ENCODE data around the gene HDGFL2. TPM values are rescaled to one million over a fixed set of nuclear protein-coding genes. Genes with fewer than 3 reads are reported as not detected.

Gene HDGFL2
- total and polyA plus RNA-seq, 2 experiments from 2014 or later, result 123 to 186 TPM

- Histone ChIP-seq H3K9me3 (ENCODE audit: low read depth) (no peaks in the 10 kb centered on the region), H3K4me3 (no peak overlapping the region), H3K27ac (no peak overlapping the region), H3K4me1 (ENCODE audit: low read depth) (no peaks in the 10 kb centered on the region), H3K36me3 (no peaks in the 10 kb centered on the region), H3K27me3 (no peaks in the 10 kb centered on the region)
- no peak for DNase-seq (ENCODE audit: low read depth in 1 of 2, low spot score in 1 of 2)
- TF ChIP-seq CTCF (IDR thresholded peaks at IDR 0.05; ENCODE audit: low read depth, low read length), result no peak
Observed at GRCh38 chr19:4528843-4529242, 56.7 kb downstream of the HDGFL2 start.

- Histone ChIP-seq H3K4me3 (no peak overlapping the region), H3K27me3 (no peaks in the 10 kb centered on the region), H3K9me3 (ENCODE audit: low read depth) (no peaks in the 10 kb centered on the region), H3K27ac (no peak overlapping the region), H3K4me1 (ENCODE audit: low read depth) (no peaks in the 10 kb centered on the region), H3K36me3 (no peaks in the 10 kb centered on the region)
- no peak for TF ChIP-seq CTCF (IDR thresholded peaks at IDR 0.05; ENCODE audit: low read depth, low read length)
- DNase-seq (ENCODE audit: low read depth in 1 of 2, low spot score in 1 of 2), result no peak
Observed at GRCh38 chr19:4529924-4530522, 57.9 kb downstream of the HDGFL2 start.

- Histone ChIP-seq H3K4me3 (no peak overlapping the region), H3K9me3 (ENCODE audit: low read depth) (no peaks in the 10 kb centered on the region), H3K27ac (no peak overlapping the region), H3K27me3 (no peaks in the 10 kb centered on the region), H3K4me1 (ENCODE audit: low read depth) (no peaks in the 10 kb centered on the region), H3K36me3 (no peaks in the 10 kb centered on the region)
- no peak for TF ChIP-seq CTCF (IDR thresholded peaks at IDR 0.05; ENCODE audit: low read depth, low read length)
- DNase-seq (ENCODE audit: low read depth in 1 of 2, low spot score in 1 of 2), result no peak
Observed at GRCh38 chr19:4531562-4532165, 59.6 kb downstream of the HDGFL2 start.

GRCh38 chr19:4533334-4533733 lies 61.2 kb downstream of the HDGFL2 start:
- no peaks in the 10 kb centered on the region for H3K27me3 ChIP-seq
- no peaks in the 10 kb centered on the region for H3K4me1 ChIP-seq (ENCODE audit: low read depth)
- no peak for TF ChIP-seq CTCF (IDR thresholded peaks at IDR 0.05; ENCODE audit: low read depth, low read length)
- DNase-seq (ENCODE audit: low read depth in 1 of 2, low spot score in 1 of 2), result no peak
- H3K36me3 ChIP-seq, result no peaks in the 10 kb centered on the region
- no peak overlapping the region for H3K4me3 ChIP-seq
- no peak overlapping the region for H3K27ac ChIP-seq
- no peaks in the 10 kb centered on the region for H3K9me3 ChIP-seq (ENCODE audit: low read depth)

- no peak for TF ChIP-seq CTCF (IDR thresholded peaks at IDR 0.05; ENCODE audit: low read depth, low read length)
Observed at GRCh38 chr19:4533835-4534424, 61.8 kb downstream of the HDGFL2 start.

More at GRCh38 chr19:4533835-4534424, 61.8 kb downstream of the HDGFL2 start:
- no peaks in the 10 kb centered on the region for H3K36me3 ChIP-seq
- H3K9me3 ChIP-seq (ENCODE audit: low read depth), result no peaks in the 10 kb centered on the region
- no peaks in the 10 kb centered on the region for H3K27me3 ChIP-seq
- DNase-seq (ENCODE audit: low read depth in 1 of 2, low spot score in 1 of 2), result no peak
- H3K27ac ChIP-seq, result no peak overlapping the region
- no peak overlapping the region for H3K4me3 ChIP-seq
- no peaks in the 10 kb centered on the region for H3K4me1 ChIP-seq (ENCODE audit: low read depth)

All from cardiac muscle cell (in vitro differentiated cells and primary cell).